Stimulated activated naive CD4-positive, alpha-beta T cell treated with Interleukin-2 at 50 U/mL for 16 hours (primary cell): Measurements from ENCODE around the gene SLC2A2.
"Not testable (repeated sequence)": the region's sequence is repeated elsewhere in the genome, so short reads cannot be mapped to it uniquely, and the experiment has no call there.

Experiments
- DNase-seq: peaks from one replicate; lab custom pipeline; 2025; lab: John Stamatoyannopoulos, UW

Gene SLC2A2

DNA sequence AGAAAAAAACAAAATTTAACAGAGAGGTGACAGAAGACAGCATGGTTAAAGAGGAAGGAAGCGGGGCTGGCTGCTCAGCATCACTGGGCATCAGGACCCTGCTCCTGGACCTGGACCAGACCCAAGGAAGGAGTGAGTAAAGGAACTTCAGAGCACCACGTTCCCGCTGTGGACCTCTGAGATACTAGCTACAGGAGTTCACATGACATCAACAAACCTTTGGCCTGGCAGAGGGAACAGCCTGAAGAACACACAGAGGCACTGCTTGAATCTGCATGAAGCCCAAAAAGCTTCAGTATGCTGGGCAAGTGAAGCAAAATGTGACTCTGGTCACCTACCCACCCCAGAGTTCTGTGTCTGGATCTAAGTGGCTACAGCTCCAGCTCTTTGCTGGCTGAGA, 38.1 kb downstream of the SLC2A2 start:
- DNase-seq: no peak

DNA sequence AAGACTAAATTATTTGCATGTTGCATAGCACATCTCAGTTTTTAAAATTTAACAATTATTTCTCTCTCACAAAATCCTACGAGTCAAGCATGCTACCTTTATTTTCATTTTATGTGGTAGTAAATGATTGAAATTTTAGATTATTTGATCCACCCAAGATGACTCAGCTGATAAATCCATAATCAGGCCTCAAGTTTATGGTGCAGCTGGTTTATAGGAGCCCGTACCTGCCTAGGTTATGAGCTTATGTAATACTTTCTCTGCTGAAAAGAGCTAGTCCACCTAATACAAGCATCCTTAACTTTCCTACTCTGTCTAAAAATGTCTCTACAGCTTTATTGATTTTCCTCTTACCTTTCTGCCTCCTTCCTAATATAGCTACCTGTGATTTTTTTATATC, 41.2 kb downstream of the SLC2A2 start:
- no peak for DNase-seq

DNA sequence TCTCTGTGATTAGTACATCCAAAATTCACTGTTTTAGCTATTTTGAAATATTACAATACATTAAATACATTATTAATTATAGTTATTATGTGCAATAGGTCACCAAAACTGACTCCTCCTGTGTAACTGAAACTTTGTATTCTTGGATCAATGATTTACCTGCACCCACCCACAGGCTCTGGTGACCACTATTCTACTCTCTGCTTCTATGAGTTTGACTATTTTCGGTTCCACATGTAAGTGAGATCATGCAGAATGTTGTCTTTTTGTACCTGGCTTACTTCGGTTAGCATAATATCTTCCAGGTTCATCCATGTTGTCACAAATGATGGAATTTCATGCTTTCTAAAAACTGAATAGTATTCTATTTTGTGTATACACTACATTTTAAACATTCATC, 43.8 kb downstream of the SLC2A2 start:
- no peak for DNase-seq

DNA sequence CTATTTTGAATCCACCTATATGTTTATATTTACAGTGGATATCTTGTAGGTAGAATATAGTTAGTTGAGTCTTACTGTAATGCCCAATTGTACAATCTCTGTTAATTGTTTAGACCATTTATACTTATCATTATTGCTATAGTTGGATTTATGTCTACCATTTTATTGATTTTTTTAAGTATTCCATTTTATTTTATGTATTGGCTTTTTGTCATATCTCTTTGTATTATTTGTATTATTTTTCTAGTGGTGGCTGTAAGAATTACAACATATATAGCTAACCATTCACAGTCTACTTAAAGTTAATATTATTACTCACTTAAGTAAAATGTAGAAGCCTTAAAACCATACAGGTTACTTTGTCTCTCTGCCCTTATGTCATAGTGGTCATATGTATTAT, 46.1 kb downstream of the SLC2A2 start:
- DNase-seq: no peak

DNA sequence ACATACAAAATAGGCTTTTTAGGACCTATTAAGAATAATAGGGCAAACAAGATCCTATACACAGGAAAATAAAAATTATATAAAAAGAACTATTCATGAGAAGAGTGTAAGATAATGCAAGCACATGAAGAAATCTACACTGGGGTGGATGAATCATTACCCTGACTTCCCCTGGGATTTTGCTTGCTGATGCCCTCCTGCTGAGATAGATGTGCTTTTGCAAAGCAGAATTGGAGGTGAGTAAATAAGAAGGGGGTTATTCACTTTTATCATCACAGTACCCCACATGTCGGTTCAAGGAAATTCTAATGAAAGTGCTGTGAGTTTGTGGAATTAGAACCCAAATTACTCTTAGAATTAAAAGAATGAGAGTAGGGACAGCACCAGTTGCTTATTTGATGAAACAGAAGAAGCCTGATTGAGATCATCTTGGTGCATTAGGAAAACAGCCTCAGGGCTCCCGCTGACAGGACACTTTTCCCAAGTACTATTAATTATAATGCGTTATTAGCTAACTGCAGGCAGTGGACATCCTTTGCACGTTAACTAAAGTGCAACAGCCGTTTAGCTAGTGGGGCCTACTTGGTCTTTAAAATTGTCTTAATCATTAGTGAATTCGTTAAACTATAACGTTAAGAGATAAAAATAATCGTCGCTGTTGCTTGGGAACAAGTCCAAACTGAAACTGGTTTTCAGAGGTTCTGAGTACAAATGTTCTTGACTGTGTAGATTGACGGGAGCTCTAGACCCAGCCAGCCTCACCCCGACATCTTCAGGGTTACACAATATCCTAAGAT, 48.4 kb downstream of the SLC2A2 start:
- no peak for DNase-seq

DNA sequence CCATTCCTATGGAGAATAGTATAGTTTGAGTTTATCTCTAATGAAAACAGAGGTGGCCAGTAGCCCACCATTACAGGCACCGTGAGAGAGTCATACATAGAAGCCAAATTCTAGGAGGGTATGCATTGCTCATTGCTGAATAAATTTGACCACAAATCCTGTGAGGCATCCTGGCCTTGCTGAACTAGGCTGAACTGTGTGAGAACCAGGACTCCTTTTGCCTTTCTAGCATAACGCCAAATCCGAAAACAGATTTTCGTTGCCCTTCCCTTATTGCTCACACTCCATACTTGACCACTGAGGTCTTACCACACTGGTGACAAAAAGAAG, 50.4 kb downstream of the SLC2A2 start:
- no peak for DNase-seq

DNA sequence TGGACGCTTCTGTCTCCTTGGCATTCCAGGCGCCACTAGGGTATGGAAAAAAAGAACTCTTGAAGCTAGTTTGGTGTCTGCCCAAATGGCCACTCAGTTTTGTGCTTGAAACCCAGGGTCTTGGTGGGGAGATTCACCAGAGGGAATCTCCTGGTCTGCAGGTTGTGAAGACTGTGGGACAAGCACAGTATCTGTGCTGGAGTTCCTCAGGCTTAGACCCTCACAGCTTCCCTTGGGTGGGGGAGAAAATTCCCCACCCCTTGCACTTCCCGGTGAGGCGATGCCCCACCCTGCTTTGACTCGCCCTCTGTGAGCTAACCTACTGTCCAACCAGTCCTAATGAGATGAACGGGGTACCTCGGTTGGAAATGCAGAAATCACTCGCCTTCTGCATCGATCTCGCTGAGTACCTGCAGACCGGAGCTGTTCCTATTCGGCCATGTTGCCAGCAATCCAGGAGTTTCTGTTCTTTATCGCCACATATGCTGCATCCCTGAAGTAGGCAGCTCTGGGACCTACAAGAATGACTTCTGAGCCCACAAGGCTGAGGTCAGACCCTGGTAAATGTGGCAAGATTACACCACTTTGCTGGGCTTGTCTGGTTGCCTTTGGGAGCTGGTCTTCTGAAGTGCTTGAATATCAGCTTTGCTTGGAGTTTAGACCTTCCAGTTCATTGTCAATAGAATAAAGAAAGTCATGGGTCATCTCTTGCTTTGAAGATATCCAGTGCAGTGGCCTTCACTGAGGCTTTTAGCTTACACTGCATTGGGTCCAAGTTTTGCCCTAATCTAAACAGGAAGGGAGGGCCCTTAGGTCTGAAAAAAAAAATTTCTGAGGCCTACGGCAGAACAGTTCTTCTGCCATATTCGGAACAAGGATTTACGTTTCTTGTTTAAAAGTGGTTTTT, 51.0 kb downstream of the SLC2A2 start:
- DNase-seq: no peak

DNA sequence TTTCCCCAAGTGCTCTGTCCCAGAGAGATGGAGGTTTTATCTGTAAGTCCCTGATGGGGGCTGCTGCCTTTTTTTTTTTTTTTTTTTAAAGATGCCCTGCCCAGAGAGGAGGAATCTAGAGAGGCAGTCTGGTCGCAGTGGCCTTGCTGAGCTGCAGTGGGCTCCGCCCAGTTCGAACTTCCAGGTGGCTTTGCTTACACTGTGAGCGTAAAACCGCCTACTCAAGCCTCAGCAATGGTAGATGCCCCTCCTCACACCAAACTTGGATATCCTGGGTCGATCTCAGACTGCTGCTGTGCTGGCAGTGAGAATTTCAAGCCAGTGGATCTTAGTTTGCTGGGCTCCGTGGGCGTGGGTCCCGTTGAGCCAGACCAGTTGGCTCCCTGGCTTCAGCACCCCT, 51.6 kb downstream of the SLC2A2 start:
- DNase-seq: no peak

DNA sequence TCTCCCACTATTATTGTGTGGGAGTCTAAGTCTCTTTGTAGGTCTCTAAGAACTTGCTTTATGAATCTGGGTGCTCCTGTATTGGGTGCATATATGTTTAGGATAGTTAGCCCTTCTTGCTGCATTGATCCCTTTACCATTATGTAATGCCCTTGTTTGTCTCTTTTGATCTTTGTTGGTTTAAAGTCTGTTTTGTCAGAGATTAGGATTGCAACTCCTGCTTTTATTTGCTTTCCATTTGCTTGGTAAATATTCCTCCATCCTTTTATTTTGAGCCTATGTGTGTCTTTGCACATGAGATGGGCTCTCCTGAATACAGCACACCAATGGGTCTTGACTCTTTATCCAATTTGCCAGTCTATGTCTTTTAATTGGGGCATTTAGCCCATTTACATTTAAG, 53.6 kb downstream of the SLC2A2 start:
- DNase-seq: not testable (repeated sequence)

DNA sequence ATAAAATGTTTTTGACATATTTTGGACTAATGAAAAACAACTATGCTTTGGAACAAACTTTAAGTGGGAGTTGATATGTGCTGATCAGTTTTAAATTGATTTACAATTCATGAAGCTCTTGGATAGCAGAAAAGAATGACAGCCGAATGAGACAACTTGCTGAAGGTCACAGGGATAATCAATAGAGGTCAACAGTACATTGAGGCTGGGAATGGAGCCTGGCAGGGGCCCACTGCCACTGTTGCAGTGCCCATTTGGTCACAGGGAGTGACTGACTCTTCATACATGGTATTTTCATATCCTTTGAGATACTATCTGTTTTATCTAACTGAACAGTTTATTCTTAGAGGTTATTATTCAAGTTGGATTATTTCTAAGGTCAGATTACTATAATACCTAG, 59.4 kb downstream of the SLC2A2 start:
- no peak for DNase-seq

DNA sequence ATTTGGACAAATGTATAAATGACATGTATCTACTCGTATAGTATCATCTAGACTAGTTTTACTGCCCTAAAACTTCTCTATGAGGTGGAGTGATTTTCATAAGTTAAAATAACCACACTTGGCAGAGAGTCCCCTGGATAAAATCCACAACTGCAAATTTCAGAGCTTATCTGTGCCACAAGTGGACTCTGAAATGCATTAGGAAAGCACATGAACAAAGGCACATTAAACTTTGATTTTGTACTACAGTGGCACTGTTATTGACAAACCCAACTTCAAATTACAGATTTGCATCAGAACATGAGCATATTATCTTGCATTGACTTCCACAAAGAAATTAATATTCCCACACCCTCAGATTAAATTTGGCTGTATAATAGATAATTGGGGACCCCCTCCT, 60.0 kb downstream of the SLC2A2 start:
- DNase-seq: no peak

DNA sequence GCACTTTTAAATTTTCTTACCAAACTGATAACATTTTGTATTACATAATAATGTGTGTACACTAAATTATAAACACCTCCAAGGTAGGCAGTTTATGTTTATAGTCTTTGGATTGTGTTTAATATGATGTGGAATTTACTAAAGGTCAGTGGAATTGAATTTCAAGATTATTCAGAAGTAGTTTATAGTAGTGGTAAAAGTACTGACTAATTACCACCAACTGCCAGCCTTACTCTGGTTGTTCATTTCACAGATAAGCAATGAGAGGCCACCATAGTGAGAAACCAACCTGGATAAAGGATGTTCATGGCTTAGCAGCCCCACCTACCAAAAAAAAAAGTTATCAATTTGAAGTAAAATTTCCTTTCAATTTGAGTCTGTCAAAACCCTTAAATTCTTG, 64.1 kb downstream of the SLC2A2 start:
- DNase-seq: no peak

DNA sequence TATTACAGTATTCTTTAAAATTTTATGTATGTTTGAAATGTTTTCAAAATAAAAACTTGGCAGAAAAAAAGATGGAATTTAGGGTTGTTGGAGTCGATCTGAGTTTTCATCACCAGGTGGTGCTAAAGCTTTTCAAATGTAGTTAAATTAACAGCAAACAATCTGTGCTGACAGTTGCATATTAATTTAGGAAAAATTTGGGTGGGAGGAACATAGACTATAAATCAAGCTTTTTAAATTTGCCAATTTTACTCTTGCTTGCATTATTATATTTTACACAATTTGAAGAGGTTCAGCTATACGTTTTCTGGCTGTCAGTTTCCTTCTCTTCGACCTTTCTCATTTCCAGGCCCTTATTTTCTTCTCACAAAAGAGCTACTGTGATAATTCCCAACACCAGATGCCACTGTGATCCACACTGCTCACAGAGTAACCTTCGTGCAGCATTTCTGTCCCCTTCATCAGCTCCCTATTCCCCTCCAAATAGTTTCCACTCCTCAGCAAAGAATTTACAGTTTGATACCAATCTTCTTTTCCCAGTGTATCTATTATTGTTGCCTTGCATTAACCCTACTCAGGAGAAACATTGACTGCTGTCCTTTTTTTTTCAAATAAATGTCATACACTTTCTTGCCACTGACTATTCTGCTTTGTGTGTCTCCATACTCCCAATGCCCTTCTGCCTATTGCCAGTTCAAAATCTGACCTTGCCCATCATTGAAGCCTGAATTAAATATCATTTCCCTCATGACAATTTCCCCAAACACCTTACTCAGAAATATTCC, 64.7 kb downstream of the SLC2A2 start:
- no peak for DNase-seq

DNA sequence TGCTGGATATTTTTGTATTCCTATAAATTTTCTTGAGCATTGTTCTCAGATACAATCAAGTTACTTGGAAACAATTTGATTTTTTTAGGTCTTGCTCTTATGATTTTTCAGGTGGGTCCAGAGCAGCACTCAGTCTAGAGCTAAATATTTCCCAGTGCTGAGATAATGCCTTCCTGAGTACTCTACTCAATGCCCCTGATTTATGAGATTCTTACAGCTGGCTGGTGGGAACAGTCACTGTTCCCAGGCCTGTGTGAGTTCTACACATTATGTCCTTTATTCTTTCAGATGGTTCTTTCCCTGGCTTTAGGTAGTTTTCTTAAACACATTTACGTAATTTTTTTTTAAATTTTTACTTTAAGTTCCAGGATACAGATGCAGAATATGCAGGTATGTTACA, 67.1 kb downstream of the SLC2A2 start:
- no peak for DNase-seq

DNA sequence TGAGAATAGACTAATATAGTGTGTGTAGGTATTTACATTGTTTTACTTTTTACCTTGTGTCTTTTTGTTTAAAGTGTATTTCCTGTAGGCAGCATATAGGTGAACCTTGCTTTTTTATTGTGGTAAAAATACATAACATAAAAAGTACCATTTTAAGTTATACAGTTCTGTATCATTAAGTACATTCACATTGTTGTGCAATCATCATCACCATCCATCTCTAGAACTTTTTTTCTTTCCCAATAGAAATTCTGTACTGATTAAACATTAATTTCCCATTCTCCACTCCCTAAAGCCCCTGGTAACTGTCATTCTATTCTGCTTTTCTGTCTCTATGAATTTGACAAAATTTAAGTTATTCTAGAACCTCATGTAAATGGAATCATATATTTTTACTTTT, 69.9 kb downstream of the SLC2A2 start:
- DNase-seq: no peak

DNA sequence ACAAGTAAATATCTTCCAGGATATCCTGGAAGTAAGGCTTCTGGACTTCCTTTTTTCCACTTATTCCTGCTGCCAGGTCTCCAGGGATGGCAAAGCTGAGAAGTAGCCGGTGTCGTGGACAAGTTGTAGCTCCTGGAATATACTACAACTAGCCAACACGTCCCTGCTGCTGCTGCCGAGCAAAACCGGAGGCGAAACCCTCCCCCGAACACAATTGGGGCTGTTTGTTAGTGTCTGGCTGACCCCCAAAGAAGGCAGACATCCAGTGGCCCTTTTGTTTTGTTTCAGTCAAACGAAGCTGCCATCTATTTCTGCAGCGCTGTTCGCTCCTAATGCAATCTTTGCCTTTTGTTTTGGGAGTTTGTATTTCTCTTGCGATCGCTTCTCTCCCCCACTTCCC, 72.8 kb downstream of the SLC2A2 start:
- no peak for DNase-seq

DNA sequence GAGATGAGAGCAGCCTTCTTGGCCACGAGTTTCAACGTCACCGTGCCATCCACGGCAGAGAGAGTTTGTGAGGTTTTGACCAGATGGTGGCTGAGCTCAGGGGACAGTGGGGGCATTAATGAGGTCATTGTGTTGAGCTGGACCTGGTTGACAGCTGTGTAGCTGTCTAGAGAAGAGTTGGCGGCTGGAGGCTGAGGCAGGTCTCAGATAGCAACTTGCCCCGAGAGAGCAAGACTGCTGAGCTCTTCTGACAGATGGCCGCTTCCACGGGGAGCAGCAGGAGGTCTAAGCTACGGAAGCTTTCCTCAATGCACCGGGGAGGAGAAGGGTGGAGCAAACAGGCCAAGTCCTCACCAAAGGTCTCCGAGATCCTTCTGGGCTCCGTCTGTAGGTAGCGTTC, 73.3 kb downstream of the SLC2A2 start:
- DNase-seq: no peak

DNA sequence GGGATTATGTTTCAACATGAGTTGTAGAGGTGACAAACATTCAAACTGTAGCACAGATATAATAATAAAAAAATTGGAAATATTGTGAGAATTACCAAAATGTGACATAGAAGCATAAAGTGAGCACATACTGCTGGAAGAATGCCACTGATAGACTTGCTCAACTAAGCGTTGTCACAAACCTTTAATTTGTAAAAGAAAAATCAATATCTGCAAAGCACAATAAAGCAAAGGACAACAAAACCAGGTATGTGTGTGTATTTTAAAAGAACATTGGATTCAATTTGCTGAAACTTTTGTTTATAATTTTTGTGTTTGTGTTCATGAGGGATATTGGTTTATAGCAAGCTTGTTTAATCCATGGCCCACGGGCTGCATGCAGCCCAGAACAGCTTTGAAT, 77.3 kb downstream of the SLC2A2 start:
- no peak for DNase-seq

DNA sequence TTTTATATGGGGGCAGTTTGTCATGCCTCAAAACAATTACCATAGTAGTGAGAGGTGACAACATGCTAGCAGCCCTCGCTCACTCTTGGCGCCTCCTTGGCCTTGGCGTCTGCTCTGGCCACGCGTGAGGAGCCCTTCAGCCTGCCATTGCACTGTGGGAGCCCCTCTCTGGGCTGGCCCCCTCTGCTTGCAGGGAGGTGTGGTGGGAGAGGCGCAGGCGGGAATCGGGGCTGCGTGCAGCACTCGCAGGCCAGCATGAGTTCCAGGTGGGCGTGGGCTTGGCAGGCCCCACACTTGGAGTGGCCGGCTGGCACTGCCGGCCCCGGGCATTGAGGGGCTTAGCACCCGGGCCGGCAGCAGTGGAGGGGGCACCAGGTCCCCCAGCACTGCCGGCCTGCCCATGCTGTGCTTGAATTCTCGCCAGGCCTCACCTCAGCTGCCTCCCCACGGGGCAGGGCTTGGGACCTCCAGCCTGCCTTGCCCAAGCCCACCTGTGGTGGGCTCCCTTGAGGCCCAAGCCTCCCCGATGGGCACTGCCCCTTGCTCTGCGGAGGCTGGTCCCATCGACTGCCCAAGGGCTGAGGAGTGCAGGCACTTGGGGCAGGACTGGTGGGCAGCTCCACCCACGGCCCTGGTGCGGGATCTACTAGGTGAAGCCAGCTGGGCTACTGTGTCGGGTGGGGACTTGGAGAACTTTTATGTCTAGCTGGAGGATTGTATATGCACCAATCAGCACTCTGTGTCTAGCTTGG, 79.3 kb downstream of the SLC2A2 start:
- DNase-seq: no peak
